GM12864 (cell line): ENCODE data around the gene GRM3.

Experiments
- DNase-seq: peaks from one replicate; pipeline ENCODE4 v3.0.0-alpha.2; 2011; ENCODE audit warnings: low read depth
- H3K4me3 ChIP-seq: 2 replicates; pipeline ENCODE4 v1.5.1; 2011; ENCODE audit warnings: mild to moderate bottlenecking, low read depth, low read length, control low read depth
- CTCF ChIP-seq: IDR thresholded peaks from 2 replicates; pipeline ENCODE4 v1.5.1; 2011; ENCODE audit warnings: low read depth, mild to moderate bottlenecking, moderate library complexity, low read length, control low read depth, inconsistent platforms; ENCODE audit errors: missing control alignments

GRM3 gene

GRCh38 chr7:86645676-86646276, 2.1 kb downstream of the GRM3 start:
- no peak for DNase-seq
- TF ChIP-seq CTCF: no peak
- H3K4me3 ChIP-seq: no peak overlapping the region

DNA sequence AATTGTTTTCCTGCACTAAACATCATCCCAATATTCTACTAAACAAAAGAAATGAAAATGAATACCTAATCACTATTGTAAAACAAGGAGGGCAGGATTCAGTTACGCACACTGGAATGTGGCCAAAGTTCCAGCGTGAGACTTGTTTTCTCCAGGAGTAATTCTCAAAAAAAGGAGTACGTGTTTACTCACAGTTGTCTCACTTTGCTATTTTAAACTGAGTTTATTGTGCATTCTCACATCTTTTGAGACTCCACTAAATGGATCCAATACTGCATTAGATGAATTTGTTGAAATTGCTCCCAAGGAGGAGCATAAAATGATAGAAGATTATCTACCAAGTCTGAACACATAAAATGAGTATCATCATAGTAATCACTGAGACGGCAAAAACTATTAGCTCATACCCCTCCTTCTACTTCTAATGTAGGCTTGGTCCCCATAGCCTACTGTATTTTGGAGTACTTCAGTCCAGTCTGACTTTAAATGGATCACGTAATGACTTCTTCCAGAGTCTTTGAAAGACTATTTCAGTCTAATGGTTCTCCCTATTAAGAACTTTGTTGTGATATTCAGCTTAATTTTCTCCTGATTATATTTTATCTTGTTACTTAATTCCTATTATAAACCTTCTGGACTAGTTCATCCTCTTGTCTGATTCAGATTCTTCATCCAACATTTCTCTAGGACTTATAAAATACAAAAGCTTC, 3.8 kb downstream of the GRM3 start:
- no peak for DNase-seq
- TF ChIP-seq CTCF: no peak
- H3K4me3 ChIP-seq: no peak overlapping the region

- no peak for DNase-seq
- no peak overlapping the region for H3K4me3 ChIP-seq
- no peak for TF ChIP-seq CTCF
Observed at GRCh38 chr7:86648169-86648568, 4.5 kb downstream of the GRM3 start.

- no peak for DNase-seq
- TF ChIP-seq CTCF: no peak
- no peak overlapping the region for H3K4me3 ChIP-seq
Observed at GRCh38 chr7:86653919-86654659, 10.4 kb downstream of the GRM3 start.

GRCh38 chr7:86657948-86658347, 14.2 kb downstream of the GRM3 start:
- DNase-seq: no peak
- no peak for TF ChIP-seq CTCF
- H3K4me3 ChIP-seq: no peak overlapping the region

DNA sequence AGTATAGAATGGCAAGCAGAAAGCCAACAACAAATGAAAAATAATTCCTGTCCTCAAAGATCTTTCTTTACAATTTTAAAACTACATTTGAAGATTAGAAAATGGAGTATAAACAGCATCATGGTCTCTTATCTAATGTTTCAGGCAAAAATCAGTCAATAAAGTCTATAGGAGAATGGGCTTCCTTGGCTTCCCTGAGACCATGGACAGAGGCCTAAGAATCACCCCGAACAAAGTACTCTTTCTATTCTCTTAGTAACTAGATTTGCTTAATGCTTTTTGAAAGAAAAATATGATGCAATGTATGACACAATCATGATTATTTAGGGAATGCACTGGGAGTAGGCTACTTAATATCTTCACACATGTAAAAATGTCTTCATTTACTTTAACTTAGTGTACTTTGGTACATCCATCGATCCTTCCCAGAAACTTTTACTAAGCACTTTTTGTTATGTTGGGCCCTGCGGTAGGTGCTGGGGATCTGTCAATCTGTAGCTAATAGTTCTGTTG, 17.3 kb downstream of the GRM3 start:
- no peak overlapping the region for H3K4me3 ChIP-seq
- no peak for TF ChIP-seq CTCF
- DNase-seq: no peak
